Kidney (tissue), 14 donors: Measurements from ENCODE around the gene GRPEL2. TPM values are rescaled to one million over a fixed set of nuclear protein-coding genes. Genes with fewer than 3 reads are reported as not detected.
A peak's percentile ranks its signal among the peaks of the same experiment; 100 is the strongest.

ENCODE experiments used
- DNase-seq, 5 donors: peaks; one replicate each; pipeline ENCODE4 v3.0.0-alpha.2; 2013 to 2020
- FAIRE-seq: peaks from 2 replicates; lab custom pipeline; 2012; peaks lifted over from hg19 to GRCh38; lab: Jason Lieb, UNC
- H3K27ac ChIP-seq, 2 donors: one replicate each; pipeline ENCODE4 v1.7.0; 2013; ENCODE audit warnings: low read depth in 2 of 2, low read length in 2 of 2, inconsistent platforms in 1 of 2
- H3K27me3 ChIP-seq: one replicate; pipeline ENCODE4 v1.7.1; 2013; ENCODE audit warnings: low read length, inconsistent platforms; ENCODE audit not compliant: control insufficient read depth, insufficient read depth
- H3K36me3 ChIP-seq, 3 donors: one replicate each; pipeline versions ENCODE4 v1.7.0 to v1.7.1; 2013; ENCODE audit warnings: low read length in 3 of 3, control low read depth in 1 of 3, inconsistent platforms in 1 of 3; ENCODE audit not compliant: insufficient read depth in 3 of 3, control insufficient read depth in 2 of 3
- H3K4me1 ChIP-seq, 3 donors: one replicate each; pipeline versions ENCODE4 v1.7.0 to v1.7.1; 2013; ENCODE audit warnings: low read length in 3 of 3, inconsistent platforms in 1 of 3, low read depth in 1 of 3; ENCODE audit not compliant: control insufficient read depth in 2 of 3, insufficient read depth in 2 of 3
- H3K4me3 ChIP-seq, 3 donors: one replicate each; pipeline versions ENCODE4 v1.7.0 to v1.8.1; 2013; ENCODE audit warnings: low read length in 3 of 3, control low read depth in 1 of 3, inconsistent platforms in 1 of 3
- H3K9ac ChIP-seq, 3 donors: one replicate each; pipeline versions ENCODE4 v1.7.0 to v1.7.1; 2013; ENCODE audit warnings: low read length in 3 of 3, control low read depth in 1 of 3, inconsistent platforms in 1 of 3
- H3K9me3 ChIP-seq, 3 donors: one replicate each; pipeline versions ENCODE4 v1.7.0 to v1.7.1; 2013; ENCODE audit warnings: low read length in 3 of 3, control low read depth in 1 of 3, inconsistent platforms in 1 of 3; ENCODE audit not compliant: control insufficient read depth in 2 of 3, insufficient read depth in 1 of 3
- intact Hi-C: fragments of 100-400 bp; cut with DNase I; formaldehyde crosslinking; loops from one replicate; pipeline ENCODE4 v1.11.1; 2022
- polyA plus RNA-seq: library from polyadenylated mRNA; stranded (reverse); fragments of 350-450 nt; fragmentation: Illumina TruSeq; extraction: RNeasy Lipid Tissue Mini Kit (QIAGEN cat#74804); gene quantifications from one replicate; pipeline ENCODE4 v1.2.3, GENCODE V29; 2014; ENCODE audit warnings: low read depth, low replicate concordance; ENCODE audit not compliant: insufficient read depth
- total RNA-seq: library from RNA; stranded (reverse); fragmentation: NEBNext Ultra II Directional; extraction: Animal tissue kit (Norgen Biotek cat#: 25700); gene quantifications from one replicate; pipeline ENCODE4 v1.2.1, GENCODE V29; 2021
- TF ChIP-seq, protein P1 (sequence below): IDR thresholded peaks from 3 replicates; pipeline ENCODE4 v1.5.1; 2012; ENCODE audit warnings: mild to moderate bottlenecking, moderate library complexity, borderline replicate concordance; ENCODE audit not compliant: insufficient read depth; ENCODE audit errors: extremely low read depth
- donor health status: control.
- donor health status: control.
- donor health status: control.
- donor health status: control.
- donor health status: control.
- donor health status: DM: yes; HTN: yes; CAD: no.
- donor health status: Normal renal cell carcinoma (clear cell type).

The GRPEL2 gene
- total and polyA plus RNA-seq, 2 donors from 2014 or later = 7.6 to 16.9 TPM

DNA sequence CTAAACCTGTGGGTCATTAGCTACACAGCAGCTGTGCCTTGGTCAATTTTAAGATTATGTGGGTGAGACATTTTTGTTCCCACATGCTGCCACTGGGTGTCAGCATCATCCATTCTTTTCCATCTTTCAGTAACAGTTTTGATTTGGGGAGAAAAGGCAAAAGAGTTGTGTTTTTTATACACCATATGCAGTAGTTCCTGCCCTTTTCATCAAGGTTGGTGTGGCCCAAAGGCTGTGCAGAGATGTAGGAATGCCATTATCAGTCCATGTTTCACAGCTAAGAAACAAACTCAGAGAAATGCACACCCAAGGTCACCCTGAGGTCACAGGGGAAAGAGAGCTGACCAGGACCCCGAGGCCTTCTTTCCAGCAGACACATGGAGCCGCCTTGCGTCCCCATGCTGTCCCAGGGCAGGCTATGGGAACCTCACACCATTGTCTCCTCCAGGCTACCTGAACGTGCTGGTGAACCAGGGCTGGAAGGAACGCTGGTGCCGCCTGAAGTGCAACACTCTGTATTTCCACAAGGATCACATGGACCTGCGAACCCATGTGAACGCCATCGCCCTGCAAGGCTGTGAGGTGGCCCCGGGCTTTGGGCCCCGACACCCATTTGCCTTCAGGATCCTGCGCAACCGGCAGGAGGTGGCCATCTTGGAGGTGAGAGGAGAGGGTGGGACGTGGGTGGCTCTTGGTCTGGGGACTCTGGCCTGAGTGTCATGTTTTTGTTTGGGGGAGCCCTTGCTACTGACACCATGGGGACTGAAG is 27.8 kb upstream of the GRPEL2 start:
- H3K4me1 ChIP-seq = peaks cover 0 to 23% (median 23%) of the 10 kb centered on the region in 3 donors
- no peaks in the 10 kb centered on the region for H3K27me3 ChIP-seq
- no peaks in the 10 kb centered on the region for H3K9me3 ChIP-seq
- no peaks in the 10 kb centered on the region for H3K36me3 ChIP-seq
- intact Hi-C loops = no loop called here
- TF ChIP-seq, protein P1, sequence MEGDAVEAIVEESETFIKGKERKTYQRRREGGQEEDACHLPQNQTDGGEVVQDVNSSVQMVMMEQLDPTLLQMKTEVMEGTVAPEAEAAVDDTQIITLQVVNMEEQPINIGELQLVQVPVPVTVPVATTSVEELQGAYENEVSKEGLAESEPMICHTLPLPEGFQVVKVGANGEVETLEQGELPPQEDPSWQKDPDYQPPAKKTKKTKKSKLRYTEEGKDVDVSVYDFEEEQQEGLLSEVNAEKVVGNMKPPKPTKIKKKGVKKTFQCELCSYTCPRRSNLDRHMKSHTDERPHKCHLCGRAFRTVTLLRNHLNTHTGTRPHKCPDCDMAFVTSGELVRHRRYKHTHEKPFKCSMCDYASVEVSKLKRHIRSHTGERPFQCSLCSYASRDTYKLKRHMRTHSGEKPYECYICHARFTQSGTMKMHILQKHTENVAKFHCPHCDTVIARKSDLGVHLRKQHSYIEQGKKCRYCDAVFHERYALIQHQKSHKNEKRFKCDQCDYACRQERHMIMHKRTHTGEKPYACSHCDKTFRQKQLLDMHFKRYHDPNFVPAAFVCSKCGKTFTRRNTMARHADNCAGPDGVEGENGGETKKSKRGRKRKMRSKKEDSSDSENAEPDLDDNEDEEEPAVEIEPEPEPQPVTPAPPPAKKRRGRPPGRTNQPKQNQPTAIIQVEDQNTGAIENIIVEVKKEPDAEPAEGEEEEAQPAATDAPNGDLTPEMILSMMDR = peak; percentile 75
- DNase-seq (peak in 3 of 5 donors; percentile 43 to 85 (median 55)), FAIRE-seq (peak; percentile 70)
- peak overlapping the region; percentile 7 to 48 for H3K27ac ChIP-seq
- no peak overlapping the region for H3K9ac ChIP-seq
- H3K4me3 ChIP-seq = no peak overlapping the region

DNA sequence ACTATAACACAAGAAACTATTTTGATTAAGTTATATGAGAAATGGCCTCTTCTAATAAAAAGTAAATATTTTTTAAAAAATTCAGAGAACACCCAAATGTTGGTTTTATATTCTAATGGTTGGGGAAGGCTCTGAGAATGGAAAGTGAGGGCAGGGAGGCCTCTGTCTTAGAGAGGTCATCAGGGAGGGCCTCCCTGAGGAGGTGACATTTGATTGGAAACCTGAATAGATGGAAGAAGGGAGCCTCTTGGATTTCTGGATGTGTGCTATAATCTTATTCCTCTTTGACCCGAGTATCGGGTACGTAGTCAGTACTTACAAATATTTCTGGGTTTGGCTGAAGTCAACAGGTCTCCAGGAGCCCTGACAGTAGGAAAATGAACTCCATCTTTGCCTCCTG is 26.1 kb upstream of the GRPEL2 start:
- no peaks in the 10 kb centered on the region for H3K27me3 ChIP-seq
- no peaks in the 10 kb centered on the region for H3K36me3 ChIP-seq
- H3K9ac ChIP-seq = no peak overlapping the region
- intact Hi-C loops = no loop called here
- no peaks in the 10 kb centered on the region for H3K9me3 ChIP-seq
- TF ChIP-seq, protein P1 = no peak
- DNase-seq = no peak
- no peak for FAIRE-seq
- H3K27ac ChIP-seq = peak overlapping the region in 1 of 2 donors; percentile 38
- H3K4me3 ChIP-seq = no peak overlapping the region
- H3K4me1 ChIP-seq = peaks cover 7 to 30% (median 23%) of the 10 kb centered on the region in 3 donors

DNA sequence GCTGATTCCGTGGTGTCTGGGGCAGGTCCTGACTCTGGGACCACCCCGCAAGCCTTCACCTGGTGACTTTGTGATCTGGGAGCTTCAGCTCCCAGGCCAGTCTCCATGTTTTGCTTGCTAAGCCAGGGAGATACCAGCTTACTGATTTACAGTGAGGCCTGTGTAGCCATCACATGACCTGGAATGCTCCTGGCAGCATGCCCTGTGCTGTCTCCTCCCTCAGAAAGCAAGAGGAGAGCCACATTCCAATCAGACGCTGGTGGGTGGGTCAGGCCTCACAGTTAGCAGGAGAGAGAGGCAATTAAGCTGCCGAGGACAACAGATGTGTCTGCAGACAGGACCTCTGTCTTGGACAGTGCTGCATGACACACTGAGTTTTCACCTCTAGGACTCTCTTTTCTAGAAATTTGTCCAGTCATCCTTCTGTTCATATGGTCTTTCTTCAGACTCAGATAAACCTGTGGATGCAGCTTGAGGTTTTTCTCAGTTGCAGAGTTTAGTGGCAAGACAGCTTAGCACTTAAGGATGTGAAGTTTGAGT is 24.4 kb upstream of the GRPEL2 start:
- no peaks in the 10 kb centered on the region for H3K27me3 ChIP-seq
- DNase-seq (peak; percentile 92 to 97 (median 95)), FAIRE-seq (peak; percentile 66)
- H3K36me3 ChIP-seq = no peaks in the 10 kb centered on the region
- H3K27ac ChIP-seq = peak overlapping the region; percentile 86
- no peaks in the 10 kb centered on the region for H3K9me3 ChIP-seq
- TF ChIP-seq, protein P1 = no peak
- peak overlapping the region in 1 of 3 donors; percentile 9 for H3K4me3 ChIP-seq
- peak overlapping the region in 1 of 3 donors; percentile 31 for H3K9ac ChIP-seq
- H3K4me1 ChIP-seq = peaks cover 7 to 30% (median 23%) of the 10 kb centered on the region in 3 donors
- intact Hi-C loops = no loop called here
